NCI-H2029 treated with DMSO at 0.1 percent for 48 hours (cell line): ENCODE measurements around the gene SERPINA9.
"Not testable (repeated sequence)": the region's sequence is repeated elsewhere in the genome, so short reads cannot be mapped to it uniquely, and the experiment has no call there.

Experiments used
- DNase-seq: peaks from one replicate; lab custom pipeline; 2025; lab: John Stamatoyannopoulos, UW

The SERPINA9 gene

DNA sequence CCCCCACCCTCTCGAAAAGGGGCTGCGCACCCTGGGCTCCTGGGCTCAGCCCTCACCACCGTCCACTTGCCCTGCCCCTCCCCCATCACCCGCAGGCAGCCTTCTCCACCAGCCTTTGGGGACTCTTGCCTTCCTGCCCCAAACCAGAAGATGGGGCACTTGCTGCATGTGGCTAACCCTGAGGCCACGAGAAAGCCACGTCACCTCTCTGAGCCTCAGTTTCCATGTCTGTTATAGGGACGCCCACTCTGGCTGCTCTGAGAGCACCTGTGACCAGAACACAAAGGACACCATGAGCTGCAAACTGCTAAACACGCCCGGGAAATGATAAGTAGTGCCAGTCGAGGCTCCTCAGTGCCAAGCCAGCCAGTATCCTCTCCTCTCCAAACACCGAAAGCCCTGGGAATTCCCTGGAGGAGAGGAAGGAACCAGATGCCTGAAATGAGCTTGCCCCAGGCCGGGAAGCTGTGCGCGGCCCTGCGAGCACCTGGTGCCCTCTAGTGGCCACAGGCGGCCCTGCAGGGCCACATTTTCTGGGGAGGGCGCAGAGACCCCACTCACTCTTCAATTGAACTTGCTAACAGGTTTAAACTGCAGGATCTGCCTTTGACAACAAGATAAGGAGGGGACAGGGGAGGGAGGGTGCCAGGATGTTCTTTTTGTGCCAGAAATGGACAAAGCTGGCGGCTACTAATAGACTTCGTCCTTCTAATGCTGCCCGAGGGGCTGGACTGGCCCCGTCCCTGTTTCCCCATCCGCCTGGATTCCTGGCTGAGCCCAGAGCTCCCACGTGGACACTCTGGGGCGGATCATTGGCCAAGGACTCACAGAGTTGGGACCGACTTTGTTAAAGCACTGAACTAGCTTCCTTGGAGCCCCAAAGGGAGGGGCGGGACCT, 10.2 kb upstream of the SERPINA9 start:
- no peak for DNase-seq

DNA sequence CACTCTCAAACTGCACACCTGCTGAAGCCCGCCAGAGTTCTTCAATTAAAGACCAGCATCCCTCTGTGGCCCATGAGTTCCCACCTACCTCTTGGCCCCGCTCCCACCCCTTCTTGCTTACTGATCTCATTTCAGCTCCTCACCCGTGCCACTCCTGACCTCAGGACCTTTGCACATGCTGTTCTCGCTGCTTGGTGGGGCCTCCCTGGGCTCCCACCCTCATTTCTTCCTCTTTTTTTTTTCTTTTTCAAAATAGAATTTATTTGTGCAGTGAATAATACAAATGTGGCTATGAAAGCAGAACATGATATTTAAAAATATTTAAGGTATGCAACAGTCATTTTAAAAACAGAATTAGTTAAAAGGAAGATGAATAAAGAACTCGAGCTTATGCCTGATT, 8.5 kb upstream of the SERPINA9 start:
- no peak for DNase-seq

DNA sequence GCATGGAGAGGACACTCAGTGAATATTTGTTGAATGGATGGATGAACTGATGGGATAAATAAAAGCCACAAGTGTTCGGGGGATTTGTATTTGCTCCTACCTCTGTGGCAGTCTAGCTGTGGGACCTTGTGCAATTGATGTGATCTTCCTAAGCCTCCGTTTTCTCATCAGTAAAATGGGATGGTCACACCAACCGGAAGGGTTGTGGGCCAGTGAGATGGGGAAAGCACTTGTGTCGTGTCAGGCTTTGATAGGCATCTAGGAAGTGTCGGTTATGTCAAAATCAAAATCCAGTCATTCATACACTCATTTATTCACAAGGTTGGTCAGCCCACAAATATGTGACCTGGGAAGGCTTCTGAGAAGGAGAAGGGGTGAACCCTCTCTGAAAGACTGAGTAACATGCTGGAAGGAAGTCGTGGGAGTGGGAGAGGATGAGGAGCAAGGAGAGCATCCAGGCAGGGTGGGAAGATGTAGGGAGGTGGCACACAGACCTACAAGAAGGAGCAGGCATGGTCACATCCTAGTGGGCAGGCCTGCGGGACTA, 7.8 kb upstream of the SERPINA9 start:
- DNase-seq: no peak

DNA sequence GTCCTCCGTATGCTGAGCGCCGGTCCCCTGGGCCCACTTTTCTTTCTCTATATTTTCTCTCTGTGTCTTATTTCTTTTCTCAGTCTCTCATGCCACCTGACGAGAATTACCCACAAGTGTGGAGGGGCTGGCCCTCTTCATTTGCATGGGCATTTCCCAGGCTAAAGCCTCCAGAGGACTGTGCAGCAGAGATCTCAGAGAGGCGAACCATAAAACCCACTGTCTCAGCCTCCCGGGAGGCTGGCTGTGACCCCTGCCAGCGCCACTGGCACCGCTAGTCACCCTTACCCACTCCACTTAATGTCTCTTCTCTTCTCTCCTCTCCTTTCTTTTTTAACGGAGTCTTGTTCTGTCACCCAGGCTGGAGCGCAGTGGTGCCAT, 7.1 kb upstream of the SERPINA9 start:
- no peak for DNase-seq

DNA sequence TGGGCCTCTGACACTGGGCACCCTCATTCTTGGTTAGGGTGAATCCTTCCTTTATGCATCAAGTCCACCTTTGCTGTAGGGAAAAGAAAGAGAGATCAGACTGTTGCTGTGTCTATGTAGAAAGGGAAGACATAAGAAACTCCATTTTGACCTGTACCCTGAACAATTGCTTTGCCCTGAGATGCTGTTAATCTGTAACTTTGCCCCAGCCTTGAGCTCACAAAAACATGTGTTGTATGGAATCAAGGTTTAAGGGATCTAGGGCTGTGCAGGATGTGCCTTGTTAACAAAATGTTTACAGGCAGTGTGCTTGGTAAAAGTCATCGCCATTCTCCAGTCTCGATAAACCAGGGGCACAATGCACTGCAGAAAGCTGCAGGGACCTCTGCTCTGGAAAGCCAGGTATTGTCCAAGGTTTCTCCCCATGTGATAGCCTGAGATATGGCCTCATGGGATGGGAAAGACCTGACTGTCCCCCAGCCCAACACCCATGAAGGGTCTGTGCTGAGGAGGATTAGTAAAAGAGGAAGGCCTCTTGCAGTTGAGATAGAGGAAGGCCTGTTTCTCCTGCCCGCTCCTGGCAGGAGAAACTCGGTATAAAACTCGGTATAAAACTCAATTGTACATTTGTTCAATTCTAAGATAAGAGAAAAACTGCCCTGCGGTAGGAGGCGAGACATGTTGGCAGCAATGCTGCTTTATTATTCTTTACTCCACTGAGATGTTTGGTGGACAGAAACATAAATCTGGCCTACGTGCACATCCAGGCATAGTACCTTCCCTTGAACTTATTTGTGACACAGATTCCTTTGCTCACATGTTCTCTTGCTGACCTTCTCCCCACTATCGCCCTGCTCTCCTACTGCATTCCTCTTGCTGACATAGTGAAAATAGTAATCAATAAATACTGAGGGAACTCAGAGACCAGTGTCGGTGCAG, 6.4 kb upstream of the SERPINA9 start:
- DNase-seq: not testable (repeated sequence)

DNA sequence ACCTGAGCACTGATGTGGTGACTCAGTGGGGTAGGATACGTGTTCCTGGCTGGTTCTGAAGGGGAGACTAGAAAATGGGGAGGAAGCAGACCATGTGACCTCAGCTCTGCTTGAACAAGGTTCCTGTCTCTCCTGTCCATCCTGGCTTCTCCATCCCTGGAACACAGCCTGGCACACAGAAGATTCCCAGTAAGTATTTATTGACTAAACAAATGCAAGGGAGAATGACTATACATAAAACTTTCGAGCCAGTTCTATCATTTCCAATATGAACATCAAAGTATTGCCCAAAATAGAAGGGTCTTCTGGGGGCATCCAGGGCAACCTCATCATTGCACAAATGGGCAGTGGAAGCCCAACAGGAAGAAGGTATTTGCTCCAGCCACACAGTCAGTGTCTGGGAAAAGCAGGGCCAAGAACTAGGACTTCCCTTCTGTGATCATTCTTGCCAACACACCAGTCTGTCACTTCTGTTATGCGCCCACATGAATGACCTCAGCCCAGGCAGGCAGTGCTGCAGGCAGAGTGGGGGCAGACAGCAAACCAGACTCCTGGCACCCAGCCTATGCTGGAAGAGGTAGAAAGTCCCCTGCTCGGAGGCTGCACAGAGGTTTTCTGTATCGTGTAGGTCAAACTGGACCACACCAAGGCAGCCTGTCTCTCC, 5.6 kb upstream of the SERPINA9 start:
- DNase-seq: no peak

DNA sequence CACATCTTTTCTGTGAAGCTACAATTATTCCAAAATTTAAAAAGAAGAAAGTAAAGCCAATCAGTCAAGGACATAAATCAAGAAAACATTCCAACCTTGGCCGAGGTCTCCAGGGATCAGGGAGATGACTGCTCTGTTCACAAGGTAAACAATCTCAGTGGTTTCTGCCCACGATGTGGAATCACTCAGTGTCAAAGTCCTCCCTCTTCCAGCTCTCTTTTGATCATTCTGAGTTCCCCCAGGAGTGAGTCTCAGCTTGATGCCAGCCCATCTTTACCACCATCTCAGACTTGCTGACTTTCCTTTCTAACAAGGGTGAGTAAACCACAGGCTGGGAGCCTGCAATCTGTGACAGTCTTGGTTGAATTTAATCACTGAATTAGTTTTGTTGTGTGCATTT, 4.8 kb upstream of the SERPINA9 start:
- no peak for DNase-seq

DNA sequence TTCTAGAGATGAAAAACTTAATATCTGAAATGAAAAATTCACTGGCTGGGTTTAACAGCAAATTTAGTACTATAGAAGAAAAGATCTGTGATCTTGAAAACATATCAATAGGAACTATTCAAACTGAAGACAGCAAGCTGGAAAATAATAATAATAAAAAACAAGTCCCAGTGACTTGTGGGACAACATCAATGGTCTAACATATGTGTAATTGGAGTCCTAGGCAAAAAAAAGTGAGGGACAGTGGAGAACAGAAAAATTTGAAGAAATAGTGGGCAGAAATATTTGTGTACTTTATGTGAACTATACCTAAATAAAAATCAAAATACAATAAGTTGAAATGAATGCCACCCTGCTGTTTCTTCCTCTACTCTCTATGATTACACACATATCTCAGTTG, 2.4 kb upstream of the SERPINA9 start:
- no peak for DNase-seq

DNA sequence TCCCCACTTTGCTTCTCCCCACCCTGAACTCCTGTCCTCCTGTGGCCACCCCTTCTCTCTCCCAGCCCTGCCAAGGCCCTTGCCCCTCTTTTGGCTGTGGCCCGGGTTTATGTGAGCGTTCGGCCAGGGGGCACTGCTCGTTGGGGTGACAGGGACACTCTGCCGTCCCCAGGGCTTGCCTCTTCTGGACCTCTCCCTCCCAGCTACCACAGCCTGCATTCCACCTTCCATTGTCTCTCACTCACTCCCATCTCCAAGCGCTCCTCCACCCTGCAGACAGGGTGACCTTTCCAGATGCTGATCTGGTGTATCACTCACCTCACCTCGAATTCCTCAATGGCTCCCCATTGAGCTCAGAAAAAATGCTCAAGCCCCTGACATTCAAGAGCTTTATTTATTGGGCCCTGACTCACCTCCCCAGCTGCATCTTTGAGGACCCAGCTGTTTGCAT, 1.4 kb downstream of the SERPINA9 start:
- no peak for DNase-seq

DNA sequence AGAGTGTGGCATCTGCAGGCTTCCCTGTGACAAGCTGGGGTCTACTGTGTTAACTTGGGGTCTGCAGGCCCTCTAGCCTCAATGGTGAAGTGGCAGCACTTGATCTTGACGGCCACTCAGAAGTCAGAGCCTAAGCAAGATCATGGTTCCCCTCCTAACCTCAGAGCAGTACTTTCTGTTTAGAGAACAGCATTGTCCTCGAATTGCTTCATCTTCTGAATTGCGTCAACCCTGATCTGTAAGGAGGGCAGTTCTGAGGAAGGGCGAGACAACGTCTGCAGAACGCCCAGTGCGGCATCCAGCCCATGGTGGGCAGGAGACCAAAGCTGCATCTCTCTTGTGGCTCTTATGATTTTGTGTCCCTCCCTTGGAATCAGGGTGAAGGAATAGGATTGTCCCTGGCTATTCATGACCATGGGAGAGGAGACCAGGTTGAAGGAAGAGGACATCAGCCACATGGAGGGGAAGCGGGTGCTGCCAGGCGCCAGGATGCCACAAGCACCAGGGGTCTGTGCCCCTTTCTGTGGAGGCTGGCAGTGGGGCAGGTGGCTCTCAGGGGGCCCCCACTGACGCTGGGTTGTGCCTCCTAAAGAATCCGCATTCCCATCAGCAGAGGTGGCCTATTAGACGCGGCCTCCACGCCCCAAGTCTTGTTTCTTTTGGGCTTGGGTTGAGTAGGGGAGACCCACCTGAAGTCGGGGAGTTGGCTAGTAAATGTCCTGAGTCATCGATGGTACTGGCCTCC, 2.2 kb downstream of the SERPINA9 start:
- DNase-seq: no peak

DNA sequence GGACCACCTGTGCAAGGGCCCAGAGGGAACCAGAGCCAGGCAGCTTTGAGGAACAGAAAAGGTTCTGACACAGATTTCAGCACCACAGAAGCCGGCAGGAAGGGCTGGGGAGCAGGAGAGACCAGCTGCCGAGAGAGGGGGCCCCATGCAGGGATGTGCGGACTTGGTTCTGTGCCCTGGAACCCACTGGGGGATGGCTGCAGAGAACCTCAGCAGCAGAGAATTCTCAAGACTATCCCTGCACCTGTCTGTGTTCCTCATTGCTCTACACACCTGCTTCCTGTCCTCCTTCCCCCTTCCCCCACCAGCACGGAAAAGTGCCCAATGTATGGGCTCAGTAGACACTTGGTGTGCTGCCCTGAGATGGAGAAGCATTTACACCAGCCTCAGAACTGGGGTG, 3.2 kb downstream of the SERPINA9 start:
- no peak for DNase-seq

DNA sequence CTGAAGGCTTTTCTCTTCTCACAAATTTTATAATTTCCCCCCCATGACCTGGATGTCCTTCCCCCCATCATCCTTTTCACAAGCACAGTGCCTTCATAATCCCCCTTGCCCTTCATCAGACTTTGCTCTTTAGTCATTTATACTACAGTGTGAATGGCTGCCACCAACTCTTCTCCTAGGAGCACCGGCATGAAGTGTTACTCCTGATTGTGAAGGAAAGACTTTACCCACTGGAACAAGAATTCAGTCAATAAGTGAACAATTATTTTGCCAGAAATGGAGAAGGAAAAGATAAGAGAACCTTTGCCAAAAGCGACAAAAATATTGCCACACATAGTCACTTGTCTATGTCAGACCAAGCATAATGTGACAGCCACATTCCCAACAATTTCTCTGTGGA, 5.0 kb downstream of the SERPINA9 start:
- DNase-seq: no peak

DNA sequence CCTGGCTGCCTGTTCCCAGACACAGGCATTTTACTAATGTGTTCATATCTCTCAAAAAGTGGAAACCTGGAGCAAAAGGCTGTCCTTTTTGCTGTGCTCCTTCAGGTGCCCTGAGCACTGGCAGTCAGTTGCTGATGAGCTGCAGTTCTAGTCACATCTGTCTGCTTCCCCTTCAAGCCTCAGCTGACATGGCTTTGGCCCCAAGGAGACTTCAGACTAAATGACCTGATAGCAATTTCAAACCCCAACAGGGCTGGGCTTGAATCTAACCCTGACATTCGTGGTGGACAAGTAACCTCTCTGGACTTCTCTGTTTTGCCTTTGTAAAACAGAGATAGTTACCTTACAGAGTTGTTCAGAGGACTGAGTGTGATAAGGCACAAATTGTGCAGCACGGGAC, 5.7 kb downstream of the SERPINA9 start:
- DNase-seq: no peak

DNA sequence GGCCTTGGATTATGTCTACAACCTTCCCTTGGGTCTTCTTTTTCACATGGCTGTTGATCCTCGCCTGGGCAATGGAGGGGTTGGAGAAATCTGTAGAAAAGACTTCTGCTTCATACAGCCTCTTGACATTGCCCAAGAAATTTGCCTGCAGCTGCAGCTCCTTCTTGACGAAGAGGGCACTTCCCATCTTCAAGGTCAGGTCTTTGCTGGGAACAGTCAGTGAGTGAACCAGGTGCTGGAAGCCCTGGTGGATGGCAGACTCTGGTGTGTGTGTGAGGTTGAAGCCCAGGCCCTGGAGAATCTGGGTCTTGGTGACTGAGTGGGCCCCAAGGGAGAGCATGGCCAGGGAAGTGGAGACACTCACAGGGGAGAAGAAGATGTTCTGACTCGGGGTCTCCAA, 6.7 kb downstream of the SERPINA9 start:
- DNase-seq: no peak

DNA sequence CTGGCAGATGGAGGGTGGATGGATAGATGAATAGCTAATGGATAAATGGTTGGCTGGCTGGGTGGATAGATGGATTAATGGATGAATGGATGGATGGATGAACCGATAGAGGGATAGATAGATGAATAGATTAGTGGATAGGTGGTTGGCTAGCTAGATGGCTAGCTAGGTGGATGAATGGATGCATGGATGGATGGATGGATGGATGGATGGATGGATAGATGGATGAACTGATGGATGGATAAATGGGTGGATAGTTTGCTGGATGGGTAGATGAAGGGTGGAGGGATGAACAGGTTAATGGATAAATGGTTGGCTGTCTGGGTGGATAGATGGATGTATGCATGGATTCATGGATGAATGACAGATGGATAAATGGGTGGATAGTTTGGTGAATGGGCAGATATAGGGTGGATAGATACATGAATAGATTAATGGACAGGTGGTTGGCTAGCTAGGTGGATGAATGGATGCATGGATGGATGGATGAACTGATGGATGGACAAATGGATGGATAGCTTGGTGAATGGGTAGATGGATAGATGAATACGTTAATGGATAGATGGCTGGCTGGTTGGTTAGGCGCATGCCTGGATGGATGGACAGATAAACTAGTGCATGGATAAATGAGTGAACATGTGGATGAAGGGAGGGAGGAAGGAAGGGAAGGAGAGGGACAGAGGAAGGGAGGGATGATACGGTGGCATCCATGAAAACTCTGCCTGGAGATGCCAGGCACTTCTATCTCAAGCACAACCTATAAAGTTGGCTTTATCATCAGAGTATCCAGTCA, 8.1 kb downstream of the SERPINA9 start:
- no peak for DNase-seq

DNA sequence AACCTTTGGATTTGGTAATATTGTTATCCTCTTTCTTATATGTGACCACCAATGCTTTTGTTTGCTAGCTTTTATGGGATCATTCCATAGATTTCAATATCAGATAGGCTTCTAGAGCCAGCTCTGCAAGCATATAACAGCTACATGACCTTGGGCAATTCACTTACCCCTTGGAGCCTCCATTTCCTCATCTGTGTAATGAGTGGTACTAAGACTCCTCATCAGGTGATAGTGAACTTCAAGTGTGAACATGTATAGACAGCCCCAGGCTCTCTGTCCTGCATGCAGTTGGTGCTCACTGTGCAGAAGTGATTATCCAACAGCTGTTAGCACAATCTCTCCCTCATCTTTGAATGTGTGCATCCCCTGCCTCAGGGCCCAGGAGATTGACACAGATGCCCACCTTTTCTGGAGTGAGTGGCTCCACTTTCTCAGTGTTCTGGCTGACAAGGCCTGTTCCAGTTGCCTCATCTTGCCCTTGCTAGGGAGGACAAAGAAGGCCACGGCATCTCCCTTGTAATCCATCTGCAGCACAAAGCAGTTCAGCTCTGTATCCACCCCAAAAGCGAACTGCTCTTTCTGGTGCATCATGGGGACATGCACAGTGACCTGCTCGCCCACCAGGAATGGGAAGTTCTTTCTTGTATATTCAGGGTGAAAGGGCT, 9.2 kb downstream of the SERPINA9 start:
- no peak for DNase-seq

DNA sequence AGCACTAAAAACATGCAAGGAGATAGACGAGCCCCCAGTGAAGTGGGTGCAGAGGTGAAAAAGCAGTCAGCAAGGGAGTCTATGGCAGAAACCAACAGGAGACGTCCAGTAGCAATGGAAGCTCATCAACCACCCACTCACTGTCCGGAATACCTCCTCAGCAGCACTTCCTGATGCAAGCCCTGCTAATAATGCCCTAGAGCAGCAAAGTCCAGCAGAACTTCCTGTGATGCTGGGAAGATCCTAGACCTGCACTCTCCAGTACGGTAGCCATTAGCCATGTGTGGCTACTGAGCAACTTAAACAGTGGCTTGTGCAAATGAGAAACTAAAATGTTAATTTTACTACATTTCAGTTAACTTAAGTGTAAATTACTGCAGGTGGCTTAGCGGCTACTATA, 11.0 kb downstream of the SERPINA9 start:
- DNase-seq: no peak

DNA sequence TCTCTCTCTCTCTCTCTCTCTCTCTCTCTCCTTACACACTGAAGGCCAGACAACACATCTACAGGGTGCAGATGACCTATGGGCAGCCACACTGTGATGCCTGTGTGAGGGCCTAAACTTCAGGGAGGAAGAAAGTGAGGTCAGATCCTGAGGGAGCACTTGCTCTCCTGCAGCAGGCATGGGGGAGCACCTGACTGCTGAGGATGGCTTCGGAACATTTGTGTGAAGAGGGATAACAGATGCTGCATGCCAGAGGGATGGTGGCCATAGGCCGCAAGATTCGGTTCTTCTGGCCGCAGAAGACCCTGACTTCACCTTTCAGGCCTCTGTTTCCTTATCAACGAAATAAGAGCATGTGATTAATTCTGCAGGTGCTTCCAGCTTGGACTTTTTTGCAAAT, 11.7 kb downstream of the SERPINA9 start:
- DNase-seq: no peak

DNA sequence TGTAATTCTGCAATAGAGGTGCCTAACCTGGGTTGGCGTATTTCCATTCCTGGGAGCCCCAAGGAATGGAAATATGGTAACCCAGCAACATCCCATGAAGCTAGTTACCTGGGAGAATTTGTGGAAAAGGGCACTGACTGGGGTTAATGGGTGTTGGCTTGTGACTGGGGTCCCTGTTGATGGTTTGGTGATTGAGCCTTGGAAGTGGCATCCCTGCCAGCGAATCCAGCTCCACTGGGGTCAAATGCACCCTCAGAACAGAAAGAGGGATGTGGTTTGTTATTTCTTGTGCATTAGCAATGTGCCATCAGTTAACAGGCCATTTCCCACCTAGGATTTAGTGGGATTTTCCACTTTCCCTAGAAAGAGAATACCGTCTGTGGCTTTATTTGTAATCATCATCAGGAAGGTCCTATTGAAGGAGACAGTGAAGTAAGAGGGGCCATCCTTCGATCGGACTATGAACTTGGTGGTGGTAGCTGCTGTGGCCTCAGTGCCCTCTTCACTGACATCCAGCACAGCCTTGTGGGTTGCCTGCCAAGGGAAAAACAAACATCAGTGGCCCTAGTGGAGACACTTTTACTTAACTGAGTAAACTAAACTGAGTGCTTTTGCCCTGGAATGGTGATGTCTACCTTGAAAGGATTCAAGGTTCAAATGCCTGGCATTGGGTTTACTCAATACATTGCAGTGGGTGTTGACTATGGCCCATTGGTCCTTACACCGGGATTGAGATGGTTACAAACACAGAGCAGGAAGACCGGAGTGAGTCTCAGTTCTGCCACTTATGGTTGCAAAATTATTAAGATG, 13.0 kb downstream of the SERPINA9 start:
- no peak for DNase-seq
